Mesendoderm (in vitro differentiated cells): ENCODE data around the gene MMRN1.

Experiments used
- DNase-seq: peaks from one replicate; pipeline ENCODE4 v3.0.0; 2013
- H2AK5ac ChIP-seq: 2 replicates; pipeline ENCODE4 v1.6.1; 2013; ENCODE audit warnings: low read length, inconsistent platforms
- H2BK120ac ChIP-seq: 2 replicates; pipeline ENCODE4 v1.6.1; 2013; ENCODE audit warnings: low read depth, mild to moderate bottlenecking, low read length, moderate library complexity, mixed read lengths
- H2BK15ac ChIP-seq: replicated peaks from 2 replicates; pipeline ENCODE4 v1.6.1; 2013; ENCODE audit warnings: low read depth, mild to moderate bottlenecking, moderate library complexity
- H2BK5ac ChIP-seq: 2 replicates; pipeline ENCODE4 v1.6.1; 2013; ENCODE audit warnings: low read length, inconsistent platforms
- H3K18ac ChIP-seq: 2 replicates; pipeline ENCODE4 v1.6.1; 2013; ENCODE audit warnings: mild to moderate bottlenecking, low read length, mixed read lengths
- H3K23ac ChIP-seq: one replicate; pipeline ENCODE4 v1.6.1; 2013; ENCODE audit warnings: low read length
- H3K27ac ChIP-seq: 2 replicates; pipeline ENCODE4 v1.5.1; 2013; ENCODE audit warnings: low read depth, mild to moderate bottlenecking, inconsistent platforms, low read length, moderate library complexity
- H3K27me3 ChIP-seq: 2 replicates; pipeline ENCODE4 v1.6.1; 2013; ENCODE audit warnings: low read length, control low read depth, mild to moderate bottlenecking, inconsistent platforms; ENCODE audit not compliant: insufficient read depth, poor library complexity
- H3K36me3 ChIP-seq: 2 replicates; pipeline ENCODE4 v1.6.1; 2013; ENCODE audit warnings: low read length, inconsistent platforms; ENCODE audit not compliant: control insufficient read depth, insufficient read depth
- H3K4ac ChIP-seq: one replicate; pipeline ENCODE4 v1.6.1; 2013; ENCODE audit warnings: low read depth, mild to moderate bottlenecking, low read length, moderate library complexity
- H3K4me1 ChIP-seq: 2 replicates; pipeline ENCODE4 v1.6.1; 2013; ENCODE audit warnings: low read depth, low read length, inconsistent platforms; ENCODE audit not compliant: control insufficient read depth
- H3K4me2 ChIP-seq: 2 replicates; pipeline ENCODE4 v1.6.1; 2013; ENCODE audit warnings: low read length
- H3K4me3 ChIP-seq: 2 replicates; pipeline ENCODE4 v1.5.1; 2013; ENCODE audit warnings: mild to moderate bottlenecking, low read length
- H3K56ac ChIP-seq: one replicate; pipeline ENCODE4 v1.6.1; 2013; ENCODE audit warnings: low read length
- H3K79me1 ChIP-seq: 2 replicates; pipeline ENCODE4 v1.6.1; 2013; ENCODE audit warnings: low read length, inconsistent platforms
- H3K79me2 ChIP-seq: 2 replicates; pipeline ENCODE4 v1.6.1; 2013; ENCODE audit warnings: mild to moderate bottlenecking, low read length; ENCODE audit not compliant: control insufficient read depth, insufficient read depth
- H3K9ac ChIP-seq: 2 replicates; pipeline ENCODE4 v1.6.1; 2013; ENCODE audit warnings: low read length, inconsistent platforms
- H4K5ac ChIP-seq: one replicate; pipeline ENCODE4 v1.6.1; 2013; ENCODE audit warnings: low read length
- H4K8ac ChIP-seq: one replicate; pipeline ENCODE4 v1.6.1; 2013; ENCODE audit warnings: low read depth, mild to moderate bottlenecking, control low read depth, low read length, moderate library complexity
- WGBS: extraction: QIAGEN DNeasy Blood & Tissue Kit; methylation state at CpG from one replicate; pipeline ENCODE4 v1.1.7; 2013; ENCODE audit warnings: low lambda C conversion rate, missing lambda C conversion rate; ENCODE audit not compliant: insufficient coverage; ENCODE audit errors: extremely low coverage; 5-methylcytosine and 5-hydroxymethylcytosine counted together

The MMRN1 gene

GRCh38 chr4:89995006-89995405 is 100.4 kb downstream of the MMRN1 start:
- H3K4me1 ChIP-seq, result peaks cover 2% of the 10 kb centered on the region
- H3K27ac ChIP-seq, result no peak overlapping the region
- WGBS, result no CpG with 5 or more reads among the region's 4 CpGs
- no peak overlapping the region for H4K8ac ChIP-seq
- H3K79me1 ChIP-seq, result no peaks in the 10 kb centered on the region
- DNase-seq, result peak; percentile 63
- H3K4me3 ChIP-seq, result no peak overlapping the region
- H3K23ac ChIP-seq, result no peak overlapping the region
- H3K4me2 ChIP-seq, result no peak overlapping the region
- no peak overlapping the region for H3K56ac ChIP-seq
- H3K18ac ChIP-seq, result peak overlapping the region; percentile 80
- H3K27me3 ChIP-seq, result no peaks in the 10 kb centered on the region
- no peak overlapping the region for H2BK5ac ChIP-seq
- H3K36me3 ChIP-seq, result no peaks in the 10 kb centered on the region
- no peak overlapping the region for H3K4ac ChIP-seq
- no peak overlapping the region for H3K9ac ChIP-seq
- H2BK120ac ChIP-seq, result peak overlapping the region; percentile 28
- H2AK5ac ChIP-seq, result no peak overlapping the region
- no peaks in the 10 kb centered on the region for H3K79me2 ChIP-seq
- peak overlapping the region; percentile 57 for H2BK15ac ChIP-seq
- no peak overlapping the region for H4K5ac ChIP-seq

- Histone ChIP-seq H3K36me3 (no peaks in the 10 kb centered on the region), H2BK15ac (no peak overlapping the region), H3K79me2 (no peaks in the 10 kb centered on the region), H3K4me1 (peaks cover 2% of the 10 kb centered on the region), H3K56ac (no peak overlapping the region), H3K18ac (no peak overlapping the region), H4K8ac (no peak overlapping the region), H3K23ac (no peak overlapping the region), H4K5ac (no peak overlapping the region), H3K4me2 (no peak overlapping the region), H2BK120ac (peak overlapping the region; percentile 61), H3K79me1 (no peaks in the 10 kb centered on the region), H3K27me3 (no peaks in the 10 kb centered on the region), H3K4me3 (no peak overlapping the region), H2BK5ac (no peak overlapping the region), H3K27ac (no peak overlapping the region), H3K4ac (no peak overlapping the region), H3K9ac (no peak overlapping the region), H2AK5ac (no peak overlapping the region)
- DNase-seq, result no peak
- 100% methylated on average over 1 of the region's 2 CpGs for WGBS
Measured at GRCh38 chr4:89995814-89996213, 101.2 kb downstream of the MMRN1 start.

GRCh38 chr4:89997171-89997704 is 102.6 kb downstream of the MMRN1 start:
- Histone ChIP-seq H2AK5ac (no peak overlapping the region), H2BK5ac (no peak overlapping the region), H3K4ac (no peak overlapping the region)

GRCh38 chr4:89998469-89999011 is 103.9 kb downstream of the MMRN1 start:
- no CpG with 5 or more reads among the region's 6 CpGs for WGBS
- H3K23ac ChIP-seq, result no peak overlapping the region
- peak; percentile 13 for DNase-seq
- H3K4me2 ChIP-seq, result no peak overlapping the region
- no peaks in the 10 kb centered on the region for H3K36me3 ChIP-seq
- H2AK5ac ChIP-seq, result no peak overlapping the region
- peaks cover 2% of the 10 kb centered on the region for H3K4me1 ChIP-seq
- no peak overlapping the region for H4K5ac ChIP-seq
- no peak overlapping the region for H3K27ac ChIP-seq
- H3K56ac ChIP-seq, result no peak overlapping the region
- no peak overlapping the region for H4K8ac ChIP-seq
- no peaks in the 10 kb centered on the region for H3K27me3 ChIP-seq
- H3K4ac ChIP-seq, result no peak overlapping the region
- no peak overlapping the region for H3K9ac ChIP-seq
- no peak overlapping the region for H2BK15ac ChIP-seq
- H2BK5ac ChIP-seq, result no peak overlapping the region
- H3K79me2 ChIP-seq, result no peaks in the 10 kb centered on the region
- no peak overlapping the region for H2BK120ac ChIP-seq
- no peak overlapping the region for H3K4me3 ChIP-seq
- H3K79me1 ChIP-seq, result no peaks in the 10 kb centered on the region
- no peak overlapping the region for H3K18ac ChIP-seq

More at GRCh38 chr4:89997171-89997704, 102.6 kb downstream of the MMRN1 start:
- Histone ChIP-seq H3K9ac (no peak overlapping the region), H3K56ac (no peak overlapping the region), H3K36me3 (no peaks in the 10 kb centered on the region), H2BK120ac (no peak overlapping the region), H3K4me2 (no peak overlapping the region), H3K79me1 (no peaks in the 10 kb centered on the region), H3K79me2 (no peaks in the 10 kb centered on the region), H3K27me3 (no peaks in the 10 kb centered on the region), H3K4me3 (no peak overlapping the region), H3K18ac (no peak overlapping the region), H4K5ac (no peak overlapping the region), H3K4me1 (peaks cover 2% of the 10 kb centered on the region), H3K27ac (no peak overlapping the region), H2BK15ac (no peak overlapping the region), H3K23ac (no peak overlapping the region), H4K8ac (no peak overlapping the region)
- WGBS, result no CpG with 5 or more reads among the region's 4 CpGs
- peak; percentile 67 for DNase-seq

- no CpG with 5 or more reads among the region's 2 CpGs for WGBS
- Histone ChIP-seq H3K23ac (no peak overlapping the region), H3K9ac (no peak overlapping the region), H4K8ac (no peak overlapping the region), H2BK120ac (no peak overlapping the region), H3K36me3 (no peaks in the 10 kb centered on the region), H3K27ac (no peak overlapping the region), H3K79me2 (no peaks in the 10 kb centered on the region), H3K4me3 (no peak overlapping the region), H3K56ac (no peak overlapping the region), H3K27me3 (no peaks in the 10 kb centered on the region), H3K4me1 (no peaks in the 10 kb centered on the region), H2BK15ac (no peak overlapping the region), H3K79me1 (no peaks in the 10 kb centered on the region), H3K4me2 (no peak overlapping the region), H3K18ac (no peak overlapping the region), H3K4ac (no peak overlapping the region), H2AK5ac (no peak overlapping the region), H4K5ac (no peak overlapping the region), H2BK5ac (no peak overlapping the region)
- no peak for DNase-seq
Measured at GRCh38 chr4:90001023-90001422, 106.4 kb downstream of the MMRN1 start.
